Activated T-helper 1 cell treated with anti-CD3 and anti-CD28 coated beads, Interleukin-2, amount 50 U/mL, for 16 hours (primary cell): ENCODE measurements around the gene DMRT3.

Source experiments
- DNase-seq, 2 donors: peaks; one replicate each; pipeline ENCODE4 v3.0.0-alpha.2; 2020; ENCODE audit warnings: low read depth in 1 of 2, low spot score in 1 of 2

The DMRT3 gene, protein sequence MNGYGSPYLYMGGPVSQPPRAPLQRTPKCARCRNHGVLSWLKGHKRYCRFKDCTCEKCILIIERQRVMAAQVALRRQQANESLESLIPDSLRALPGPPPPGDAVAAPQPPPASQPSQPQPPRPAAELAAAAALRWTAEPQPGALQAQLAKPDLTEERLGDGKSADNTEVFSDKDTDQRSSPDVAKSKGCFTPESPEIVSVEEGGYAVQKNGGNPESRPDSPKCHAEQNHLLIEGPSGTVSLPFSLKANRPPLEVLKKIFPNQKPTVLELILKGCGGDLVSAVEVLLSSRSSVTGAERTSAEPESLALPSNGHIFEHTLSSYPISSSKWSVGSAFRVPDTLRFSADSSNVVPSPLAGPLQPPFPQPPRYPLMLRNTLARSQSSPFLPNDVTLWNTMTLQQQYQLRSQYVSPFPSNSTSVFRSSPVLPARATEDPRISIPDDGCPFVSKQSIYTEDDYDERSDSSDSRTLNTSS

DNA sequence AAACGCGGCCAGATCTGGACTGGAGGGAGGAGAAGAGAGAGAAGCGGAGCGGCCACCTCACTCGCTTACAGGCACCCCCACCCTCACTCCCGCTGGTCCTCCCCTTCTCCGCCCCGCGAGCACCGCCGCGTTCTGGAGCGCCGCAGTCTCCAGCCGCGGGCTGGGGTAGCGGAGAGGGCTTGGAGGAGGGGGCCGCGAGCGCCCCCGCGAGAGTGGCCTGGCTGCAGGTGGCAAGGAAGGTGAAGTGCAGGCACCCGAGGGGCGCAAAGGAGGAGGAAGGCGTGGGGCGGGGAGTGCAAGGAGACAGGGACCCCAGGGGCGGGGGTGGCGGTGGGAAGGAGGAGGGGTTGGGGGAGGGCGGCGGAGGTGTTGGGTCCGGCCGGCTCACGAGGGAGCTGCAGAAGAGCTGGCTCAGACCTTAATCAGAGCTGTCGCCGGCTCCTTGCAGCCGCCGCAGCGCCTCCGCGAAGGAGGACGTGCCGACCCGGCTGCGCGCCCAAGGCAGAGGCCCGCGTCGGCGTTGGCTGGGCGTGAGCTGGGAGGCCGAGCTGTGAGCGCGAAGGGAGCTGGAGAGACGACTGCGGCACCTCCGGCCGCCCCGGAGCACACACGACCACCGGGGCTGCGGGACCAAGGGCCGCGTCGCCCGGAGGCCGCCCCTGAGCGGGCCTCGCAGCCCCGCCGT is at the start of gene DMRT3:
Gene DMRT3, plus strand, starts transcription at position 398 of the 685 bp plus-strand sequence. CDS start 347 bp downstream, outside the sequence.
- no peak for DNase-seq

DNA sequence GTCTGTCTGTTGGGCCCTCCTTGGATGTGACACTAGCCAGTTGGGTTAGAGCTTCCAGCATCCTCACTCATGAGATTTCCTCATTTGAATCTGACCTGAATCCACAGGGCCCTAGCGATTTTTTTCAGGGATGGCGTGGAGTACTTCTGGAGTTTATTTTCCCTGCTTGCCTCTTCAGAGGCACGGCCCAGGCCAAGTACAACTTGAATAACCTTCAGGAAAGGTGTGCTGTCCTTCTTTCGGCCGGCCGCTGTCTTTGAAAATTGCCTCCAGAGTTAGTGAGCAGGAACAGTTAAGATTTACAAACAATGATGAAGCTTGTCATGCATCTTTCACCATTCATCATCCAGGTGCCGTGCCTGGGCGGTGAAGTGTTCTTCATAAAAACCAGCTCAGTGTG is 49.5 kb upstream of the DMRT3 start:
- DNase-seq = no peak

DNA sequence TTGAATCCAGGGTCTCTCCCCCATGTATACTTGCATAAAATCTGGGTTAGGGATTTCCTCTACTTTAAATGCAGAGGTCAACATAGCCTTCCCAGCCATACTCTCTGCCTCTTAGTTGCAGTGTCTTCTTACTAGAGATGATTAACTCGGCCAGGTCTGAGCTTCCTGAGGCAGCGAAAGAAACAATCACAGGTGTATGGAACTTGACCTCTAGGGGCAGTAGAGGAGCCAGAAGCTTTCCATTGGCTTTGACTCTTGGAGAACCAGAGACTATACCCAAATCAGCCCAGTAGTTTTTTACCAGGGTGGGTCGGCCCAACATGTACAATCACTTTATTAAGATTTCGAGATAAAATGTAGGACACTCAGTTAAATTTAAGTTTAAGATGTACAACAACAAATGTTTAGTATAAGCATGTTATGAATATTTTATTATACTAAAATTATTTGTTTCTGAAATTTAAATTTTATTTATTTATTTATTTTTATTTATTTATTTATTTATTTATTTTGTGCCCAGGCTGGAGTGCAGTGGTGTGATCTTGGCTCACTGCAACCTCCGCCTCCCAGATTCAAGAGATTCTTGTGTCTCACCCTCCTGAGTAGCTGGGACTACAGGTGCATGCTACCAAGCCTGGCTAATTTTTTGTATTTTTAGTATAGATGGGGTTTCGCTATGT is 48.0 kb upstream of the DMRT3 start:
- DNase-seq = no peak

DNA sequence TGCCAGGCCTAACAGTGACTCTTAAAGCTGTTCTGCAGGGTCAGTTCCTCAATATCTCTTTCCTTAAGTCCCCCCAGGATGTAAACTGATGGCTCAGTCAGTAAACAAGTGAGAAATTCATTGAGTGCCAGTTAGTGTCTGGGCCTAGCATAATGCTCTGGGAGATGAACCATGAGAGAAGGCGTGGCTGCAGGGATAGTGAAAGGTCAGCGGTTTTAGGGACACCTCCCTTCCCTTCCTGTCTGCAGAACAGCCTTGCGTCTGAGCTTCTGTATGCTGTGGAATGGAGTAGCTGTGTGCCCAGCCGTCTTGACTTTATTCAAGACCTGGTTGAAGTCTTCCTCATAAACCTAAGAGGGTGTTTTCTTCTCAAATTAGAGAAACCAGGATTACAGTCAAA is 46.7 kb upstream of the DMRT3 start:
- no peak for DNase-seq

DNA sequence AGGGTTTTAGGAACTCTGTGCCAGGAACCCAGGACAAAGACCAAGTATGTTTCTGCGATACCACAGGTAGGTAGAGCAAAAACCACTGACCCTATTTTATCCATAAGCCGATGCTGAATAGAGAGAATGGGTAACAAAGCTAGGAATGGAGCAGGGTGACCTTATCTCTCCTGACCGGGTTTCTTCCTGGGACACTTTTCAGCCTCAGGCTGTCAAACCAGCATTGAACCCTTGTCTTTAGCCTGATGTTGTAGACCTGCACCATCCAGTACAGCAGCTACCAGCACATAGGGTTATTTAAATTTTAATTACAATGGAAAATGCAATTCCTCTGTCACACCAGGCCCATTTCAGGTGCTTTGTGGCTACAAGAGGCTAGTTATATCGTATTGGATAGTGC is 43.1 kb upstream of the DMRT3 start:
- no peak for DNase-seq

DNA sequence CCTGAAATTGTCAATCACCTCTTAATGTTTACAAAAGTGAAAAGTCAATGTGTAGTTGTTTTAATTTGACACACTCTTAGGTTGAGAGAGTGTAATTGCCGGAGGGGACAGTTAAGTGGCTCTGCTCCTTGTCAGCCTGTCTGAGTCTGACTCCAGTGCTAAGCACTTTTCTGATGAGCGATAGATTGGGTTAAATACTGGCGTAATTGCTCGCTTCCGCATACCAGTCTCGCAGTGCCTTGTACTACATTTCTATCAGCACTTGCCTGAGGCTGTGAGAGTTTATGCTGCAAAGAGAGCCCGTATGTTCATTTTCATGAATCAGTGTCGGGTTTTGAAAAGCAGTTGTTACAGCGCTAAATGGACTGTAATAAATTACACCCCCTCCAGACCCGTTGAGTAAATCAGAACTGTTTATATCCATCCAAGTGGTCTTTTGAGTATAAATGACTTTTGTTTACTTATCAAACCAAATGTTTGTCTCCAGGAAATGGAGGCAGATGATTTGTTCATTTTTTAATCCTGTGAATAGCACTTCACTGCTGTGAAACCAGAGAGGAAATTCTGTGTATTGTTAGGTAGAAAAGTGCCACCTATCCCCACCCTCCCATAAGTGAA is 41.0 kb upstream of the DMRT3 start:
- DNase-seq = no peak

DNA sequence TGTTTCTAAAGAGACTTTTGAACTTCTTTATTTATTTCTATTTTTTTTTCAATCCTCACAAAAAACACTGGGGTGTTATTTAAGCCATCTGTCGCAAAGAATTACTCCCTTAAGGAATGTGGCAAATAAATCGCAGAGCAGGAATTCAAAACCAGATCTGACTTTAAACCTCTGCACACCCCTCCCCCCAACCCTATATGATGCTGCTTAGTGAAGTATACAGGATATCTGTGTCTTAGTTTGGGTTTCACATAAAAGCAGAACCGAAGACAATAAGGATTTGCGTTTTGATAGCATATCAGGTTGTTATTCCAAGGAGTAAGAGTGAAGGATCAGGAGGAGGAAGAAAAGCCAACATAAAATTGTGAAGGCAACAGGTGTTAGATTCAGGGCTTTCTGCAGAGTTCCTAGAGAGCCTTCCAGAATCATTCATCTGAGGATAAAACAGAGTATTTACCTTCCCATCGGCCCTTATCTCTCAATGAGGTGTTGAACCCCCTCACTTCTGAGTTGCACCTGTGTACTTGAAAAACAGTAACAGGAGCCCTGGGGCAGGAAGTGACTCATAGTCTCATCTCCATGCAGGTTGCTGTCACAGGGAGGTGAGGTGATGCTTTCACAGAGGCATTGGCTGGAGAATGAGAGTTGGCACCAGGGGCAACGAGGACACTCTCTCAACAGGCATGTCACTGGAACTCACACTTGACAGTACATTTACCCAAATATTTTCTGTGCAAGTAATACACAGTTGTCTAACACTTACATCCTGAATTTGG is 33.5 kb upstream of the DMRT3 start:
- no peak for DNase-seq

DNA sequence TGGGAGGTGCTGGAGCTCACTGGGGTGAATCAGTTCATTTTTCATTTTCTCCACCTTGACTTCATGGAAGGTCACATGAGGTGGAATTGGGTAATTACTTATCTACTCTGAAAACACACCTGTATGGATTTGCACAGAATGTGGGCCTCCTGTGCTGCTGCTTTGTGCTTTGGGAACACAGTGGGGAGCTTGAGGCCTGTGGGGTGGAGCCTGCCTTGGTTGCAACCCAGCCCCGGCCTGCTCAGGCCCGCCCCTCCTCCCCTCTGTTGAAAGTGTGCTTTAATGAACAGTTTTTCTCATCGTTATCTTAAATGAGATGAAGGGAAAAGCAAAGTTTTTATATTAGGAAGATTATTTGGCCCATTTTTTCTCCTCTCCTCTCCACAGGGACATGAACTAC is 28.5 kb upstream of the DMRT3 start:
- no peak for DNase-seq

DNA sequence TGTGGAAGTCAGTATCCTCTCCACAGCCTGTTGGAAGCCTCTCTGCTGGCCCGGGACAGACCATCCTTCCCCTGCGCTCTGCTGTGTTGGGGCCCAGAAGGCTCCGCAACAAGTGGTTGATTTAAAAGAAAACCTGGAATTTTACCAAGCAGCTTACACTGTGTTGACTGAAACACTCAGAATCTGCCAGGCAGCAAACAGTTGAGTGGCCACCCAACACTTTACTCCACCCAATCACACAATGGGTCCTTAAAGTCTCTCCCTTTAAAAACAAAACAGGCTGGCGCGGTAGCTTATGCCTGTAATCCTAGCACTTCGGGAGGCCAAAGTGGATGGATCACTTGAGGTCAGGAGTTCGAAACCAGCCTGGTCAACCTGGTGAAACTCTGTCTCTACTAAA is 28.0 kb upstream of the DMRT3 start:
- DNase-seq = no peak

DNA sequence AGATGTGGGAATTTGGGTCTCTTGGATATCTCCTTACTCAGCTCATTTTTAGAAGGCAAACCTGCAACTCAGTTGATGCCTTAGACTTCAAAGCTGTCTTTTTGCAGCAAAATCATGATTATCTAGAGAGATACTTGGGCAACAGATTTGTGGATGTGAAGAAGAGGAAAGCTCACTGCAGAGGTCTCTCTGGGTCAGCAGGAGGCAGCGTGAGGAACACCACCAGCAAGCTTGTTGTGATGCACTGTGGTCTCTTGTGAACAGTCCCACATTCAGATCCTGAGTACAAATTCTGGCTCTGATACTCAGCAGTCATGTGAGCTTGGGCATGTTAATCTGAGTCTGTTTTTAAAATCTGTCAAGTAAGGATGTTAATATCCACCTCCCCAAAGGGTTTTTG is 26.3 kb upstream of the DMRT3 start:
- DNase-seq = no peak

DNA sequence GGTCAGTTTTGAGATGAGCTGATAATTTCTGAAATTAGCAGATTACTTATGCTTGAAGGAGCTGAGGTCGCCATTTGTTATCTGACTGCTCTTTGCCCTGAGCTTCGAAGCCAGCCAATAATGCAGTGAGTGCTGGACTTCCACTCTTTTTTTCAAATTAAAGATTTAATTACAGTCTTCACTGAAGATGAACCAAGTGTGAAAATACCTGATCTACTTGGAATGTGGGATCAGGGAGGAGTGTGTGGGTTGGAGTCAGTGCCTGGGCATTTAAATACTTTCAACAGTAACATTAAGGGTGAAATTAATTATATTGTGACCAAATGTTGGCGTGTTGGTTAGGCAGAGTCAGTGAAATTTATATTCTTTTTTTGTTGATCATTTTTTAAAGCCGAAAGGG is 23.9 kb upstream of the DMRT3 start:
- no peak for DNase-seq

DNA sequence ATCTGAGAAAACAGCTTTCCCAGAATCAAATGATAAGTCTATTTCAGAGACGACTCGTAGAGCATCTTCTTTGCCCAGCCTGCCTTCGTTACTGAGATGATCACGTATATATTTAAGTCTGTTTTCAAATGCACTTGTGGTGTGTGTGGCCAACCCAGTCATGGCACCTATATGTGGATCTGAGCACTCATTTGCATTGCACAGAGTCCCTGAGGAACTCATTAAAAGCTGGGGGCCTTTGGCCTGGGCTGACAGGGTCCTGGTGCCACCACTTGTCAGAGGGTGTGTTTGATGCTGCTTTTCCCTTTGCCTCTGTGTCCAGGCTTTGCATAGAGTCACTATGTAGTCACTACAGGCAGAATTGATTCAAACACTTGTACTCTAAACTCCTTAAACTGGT is 17.4 kb upstream of the DMRT3 start:
- DNase-seq = no peak

DNA sequence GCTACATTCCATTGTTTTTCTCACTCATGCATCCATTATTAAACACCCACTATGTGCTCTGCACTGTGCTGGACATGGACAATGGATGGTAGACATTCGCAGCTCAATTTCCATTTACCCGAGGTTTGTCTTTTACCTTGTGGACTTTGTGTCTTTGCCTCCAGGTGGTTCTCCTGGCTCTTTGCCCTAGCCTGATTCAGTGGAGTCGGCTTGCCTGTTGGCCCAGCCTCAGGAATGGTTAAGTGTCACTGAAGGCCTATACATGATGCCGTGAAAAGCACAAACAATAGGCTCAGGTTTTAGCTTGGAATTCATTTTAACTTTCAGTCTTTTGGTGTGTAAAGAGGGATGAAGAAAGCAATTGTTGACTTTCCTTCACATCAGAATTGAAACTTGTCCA is 16.5 kb upstream of the DMRT3 start:
- DNase-seq = no peak

DNA sequence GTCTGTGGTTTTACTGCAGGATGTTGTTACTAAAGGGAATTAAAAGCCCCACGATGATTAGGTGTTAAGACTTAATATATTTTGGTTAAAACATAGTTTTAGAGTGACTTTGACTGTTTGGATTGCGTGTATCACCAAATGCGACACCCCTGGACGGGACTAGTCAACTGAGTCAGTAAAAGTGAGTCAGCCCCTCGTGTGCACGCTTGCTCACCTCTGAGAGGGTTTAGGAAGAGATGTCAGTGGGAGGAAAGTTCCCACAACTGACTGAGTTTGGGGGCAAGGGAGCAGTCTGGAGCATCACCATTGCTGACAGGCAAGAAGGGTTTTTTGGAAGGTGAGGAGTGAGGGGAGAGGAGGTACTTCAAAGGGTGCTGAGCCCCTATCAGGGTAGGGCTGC is 14.4 kb upstream of the DMRT3 start:
- no peak for DNase-seq

DNA sequence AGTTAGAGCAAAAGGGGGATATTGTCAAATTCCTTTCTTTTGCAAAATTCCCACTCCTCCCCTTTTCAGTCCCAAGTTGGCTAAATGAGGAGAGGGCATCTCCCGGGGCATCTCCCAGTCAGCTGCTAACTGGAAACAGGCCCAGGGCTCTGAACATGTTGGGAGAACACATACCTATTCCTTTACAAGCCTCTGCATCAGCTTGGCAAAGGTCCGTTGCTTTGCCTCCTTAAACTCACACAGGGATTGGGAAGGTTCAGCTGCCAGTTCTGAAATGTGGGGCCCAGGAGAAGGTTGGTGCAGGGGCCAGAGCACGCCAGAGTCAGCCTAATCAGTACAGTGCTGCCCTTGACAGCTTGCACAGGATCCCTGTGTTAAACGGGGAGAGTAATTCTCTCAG is 11.0 kb upstream of the DMRT3 start:
- no peak for DNase-seq

DNA sequence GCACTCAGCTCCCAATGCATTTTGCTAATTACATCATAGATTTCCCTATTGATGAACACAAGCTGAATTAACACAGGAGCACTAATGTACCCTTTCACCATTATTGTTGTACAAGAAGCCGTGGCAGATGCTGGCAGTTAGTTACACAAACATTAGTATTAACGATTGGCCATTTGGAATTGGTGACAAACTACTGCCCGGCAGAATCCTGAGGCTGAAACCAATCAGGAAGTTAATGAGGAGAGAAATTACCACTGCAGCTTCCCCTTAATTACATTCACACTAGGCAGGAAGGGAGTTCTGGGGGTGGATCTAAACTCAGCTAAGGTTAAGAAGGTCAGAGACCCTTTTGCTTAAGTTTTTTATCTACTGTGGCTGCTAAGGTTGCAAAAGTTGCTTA is 9.6 kb upstream of the DMRT3 start:
- no peak for DNase-seq

DNA sequence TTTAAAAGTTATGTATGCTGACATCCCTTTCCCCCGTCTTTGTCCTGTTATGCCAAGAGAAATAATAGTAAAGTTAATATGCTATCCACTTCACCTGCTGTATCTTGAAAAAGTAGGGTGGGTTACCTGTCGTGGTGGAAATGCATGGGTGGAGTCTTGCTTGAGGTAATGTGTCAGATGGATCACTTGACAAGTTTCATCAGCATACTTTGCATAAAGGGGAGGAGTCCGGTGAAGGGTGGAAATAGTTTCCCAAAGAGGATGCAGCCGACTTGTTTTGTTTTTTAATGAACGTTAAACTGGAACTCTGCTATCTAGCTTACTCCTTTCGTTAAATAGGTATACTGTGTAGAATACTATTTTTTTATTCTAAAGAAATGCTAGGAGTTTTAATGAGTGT is 9.0 kb upstream of the DMRT3 start:
- DNase-seq = no peak

DNA sequence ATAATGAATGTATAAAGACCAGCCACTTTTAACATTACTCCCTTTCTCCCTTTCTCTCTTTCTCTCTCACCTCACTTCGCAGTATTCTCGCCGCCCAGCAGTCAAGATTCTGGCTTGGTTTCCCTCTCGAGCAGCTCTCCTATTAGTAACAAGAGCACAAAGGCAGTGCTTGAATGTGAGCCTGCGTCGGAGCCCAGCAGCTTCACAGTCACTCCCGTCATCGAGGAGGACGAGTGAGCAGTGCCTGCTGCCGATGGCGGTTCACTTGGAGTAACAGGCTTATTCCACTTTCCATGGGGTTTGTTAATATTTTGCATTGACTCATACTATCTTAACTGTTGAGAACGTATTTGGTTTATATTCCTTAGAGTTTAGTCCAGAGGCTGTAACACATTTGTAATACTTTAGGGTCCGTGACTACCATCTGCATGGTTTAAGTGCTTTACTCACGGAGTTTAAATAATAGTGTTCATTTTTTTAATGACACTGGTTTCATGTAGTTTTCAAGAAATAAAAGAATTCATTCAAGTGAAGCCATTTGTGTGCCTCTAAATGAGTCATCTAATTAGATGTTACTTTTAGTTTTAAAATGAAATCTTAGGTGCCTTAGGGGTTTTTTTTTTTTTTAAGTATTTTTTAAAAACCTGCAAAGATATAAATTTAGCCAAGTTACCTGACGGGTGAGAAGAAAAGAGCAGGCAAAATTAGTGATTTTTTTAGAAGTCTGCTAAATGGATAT is 8.4 kb upstream of the DMRT3 start:
- no peak for DNase-seq

DNA sequence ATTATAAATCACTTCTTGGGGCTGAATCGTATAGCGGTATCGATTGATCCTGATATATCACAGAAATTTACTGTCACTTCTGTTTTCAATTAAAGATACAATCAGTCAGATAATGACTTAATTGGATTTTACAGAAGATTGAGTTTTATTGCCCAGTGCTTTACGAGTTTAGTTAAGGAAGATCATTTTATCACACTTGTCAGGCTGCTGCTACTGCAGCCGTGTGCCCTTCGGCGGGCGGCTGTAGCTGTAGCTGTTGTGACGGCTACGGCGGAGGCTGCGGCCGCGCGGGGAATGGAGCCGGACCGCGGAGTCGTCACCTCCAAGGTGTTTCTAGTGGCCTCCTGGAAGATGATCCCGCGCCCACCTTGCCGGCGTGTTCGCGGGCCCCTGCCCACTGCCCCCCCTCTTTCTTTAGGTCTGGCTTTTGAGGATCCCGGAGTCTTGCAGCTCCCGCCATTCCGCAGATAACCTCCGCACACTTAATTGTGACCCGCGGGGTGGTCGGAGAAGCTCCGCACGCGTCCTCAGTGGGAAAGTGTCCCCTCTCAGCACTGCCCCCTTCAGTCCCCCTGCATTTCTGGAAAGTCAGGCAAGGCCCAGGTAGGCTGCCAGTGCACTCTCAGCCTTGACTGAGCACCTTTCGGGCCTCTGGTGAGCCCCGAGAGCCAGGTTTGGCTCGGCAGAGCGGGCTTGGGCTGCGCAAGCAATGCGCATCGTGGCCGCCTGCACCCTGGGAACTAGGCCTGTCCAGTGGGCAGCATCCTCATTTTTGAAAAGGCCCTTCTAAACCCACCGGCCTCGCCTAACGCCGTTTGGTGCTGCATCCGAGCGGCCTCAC is 6.9 kb upstream of the DMRT3 start:
- DNase-seq = no peak
